Measurements from ENCODE around the gene PTGDR. TPM values are rescaled to one million over a fixed set of nuclear protein-coding genes. Genes with fewer than 3 reads are reported as not detected.

Gene PTGDR
- total and polyA plus RNA-seq, 9 of the 15 experiments (the other 6 are each of a cell fraction or from before 2014, with no cell fraction given), result not detected

DNA sequence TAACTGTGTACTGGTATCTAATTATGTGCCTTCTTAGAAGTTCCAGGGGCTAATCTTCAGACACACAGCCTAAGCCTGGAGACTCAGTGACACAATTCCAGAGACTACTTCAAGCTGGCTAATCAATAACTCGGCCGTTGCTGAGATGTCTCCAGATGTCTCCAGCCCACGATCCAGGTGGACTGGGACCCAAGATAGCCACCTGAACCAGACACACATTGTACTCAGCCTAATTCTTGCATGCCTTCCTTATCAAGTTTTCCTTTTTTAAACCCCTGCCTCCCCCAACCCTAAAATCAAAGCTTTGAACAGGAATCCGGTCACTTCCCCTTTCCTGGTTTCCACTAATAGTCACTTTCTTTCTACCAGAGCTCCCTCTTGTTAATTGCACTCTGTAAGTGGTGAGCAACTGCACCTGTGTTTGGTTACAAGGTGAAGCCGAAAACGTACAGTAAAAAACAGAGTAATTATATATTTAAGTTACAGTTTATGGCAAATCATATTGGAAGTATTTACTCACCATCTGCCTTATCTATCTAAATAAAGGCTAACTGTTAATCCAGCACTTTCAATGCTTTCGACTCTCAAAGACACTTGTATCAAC is 39.8 kb upstream of the PTGDR start (continued):
- no peak for TF ChIP-seq THRA (IDR thresholded peaks at IDR 0.05)
- TF ChIP-seq ZNF165 (CRISPR knock-in tag; IDR thresholded peaks at IDR 0.05; ENCODE audit: borderline replicate concordance), result no peak
- no peak for TF ChIP-seq ZC3H8 (IDR thresholded peaks at IDR 0.05)
- TF ChIP-seq POLR2H (tag; IDR thresholded peaks at IDR 0.05; ENCODE audit: low read depth), result no peak
- TF ChIP-seq SP2 (IDR thresholded peaks at IDR 0.05; ENCODE audit: extremely low read depth, low read depth, low read length, poor library complexity, severe bottlenecking), result no peak
- TF ChIP-seq EP400 (IDR thresholded peaks at IDR 0.05), result no peak

DNA sequence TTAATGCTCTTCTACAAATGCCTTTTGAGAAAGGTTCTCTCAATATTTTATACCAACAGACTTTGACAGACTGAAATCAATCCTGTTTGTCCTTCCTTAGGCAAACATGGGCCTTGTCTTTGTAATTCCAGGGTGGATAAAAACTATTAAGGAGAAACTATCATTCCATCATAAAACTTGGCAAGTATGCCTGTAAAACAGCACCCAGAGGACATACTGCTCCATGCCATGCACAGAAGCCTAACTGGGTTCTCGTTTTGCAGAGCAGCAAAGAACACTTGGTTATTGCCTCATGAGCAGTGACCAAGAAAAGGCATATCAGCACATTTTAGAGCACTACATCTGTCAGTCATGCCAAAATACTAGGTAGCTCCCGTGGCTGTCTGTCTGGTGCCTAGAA is 33.8 kb upstream of the PTGDR start:
- Histone ChIP-seq H3K4me1 (replicated peaks in 1 of 2; ENCODE audit: control insufficient read depth in 2 of 2, insufficient read depth in 2 of 2, low read length in 2 of 2) (no peaks in the 10 kb centered on the region), H3K9ac (ENCODE audit: insufficient read depth in 1 of 2, low read depth in 2 of 2, low read length in 2 of 2) (no peak overlapping the region), H3K36me3 (ENCODE audit: control insufficient read depth, insufficient read depth, low read length) (no peaks in the 10 kb centered on the region), H3K79me2 (ENCODE audit: control insufficient read depth, insufficient read depth, low read length) (no peaks in the 10 kb centered on the region), H4K20me1 (replicated peaks; ENCODE audit: control insufficient read depth, insufficient read depth, low read length) (no peaks in the 10 kb centered on the region), H3K27ac (ENCODE audit: extremely low read depth, low read depth, low read length) (no peak overlapping the region), H2AFZ (ENCODE audit: low read depth, low read length) (no peak overlapping the region), H3K27me3 (ENCODE audit: control insufficient read depth in 2 of 2, insufficient read depth in 2 of 2, low read length in 2 of 2) (no peaks in the 10 kb centered on the region), H3K9me1 (ENCODE audit: control insufficient read depth, insufficient read depth, low read length) (no peaks in the 10 kb centered on the region), H3K4me2 (ENCODE audit: insufficient read depth, low read length) (no peak overlapping the region), H3K9me3 (replicated peaks; ENCODE audit: control insufficient read depth, insufficient read depth, low read depth, low read length) (no peaks in the 10 kb centered on the region), H3K4me3 (no peak overlapping the region)
- no peak for ATAC-seq
- no TSS peak for BruUV-seq (replicated peaks)
- no peak for FAIRE-seq
- ChIA-PET CTCF (ENCODE audit: low intra/inter-chr PET ratio) (no interaction called here), POLR2A (no interaction called here)
- 0% methylated on average over 2 of the region's 2 CpGs for WGBS (ENCODE audit: insufficient coverage, low coverage, missing lambda C conversion rate)
- in situ Hi-C loops (cut with MboI), result no loop called here
- TF ChIP-seq ZFP30 (CRISPR knock-in tag; IDR thresholded peaks at IDR 0.05; ENCODE audit: borderline replicate concordance) (no peak), HDAC2 (IDR thresholded peaks at IDR 0.05) (no peak), ZNF133 (CRISPR knock-in tag; IDR thresholded peaks at IDR 0.05) (no peak), TCF3 (CRISPR knock-in tag; IDR thresholded peaks at IDR 0.05) (no peak), STAT5A (IDR thresholded peaks at IDR 0.05; ENCODE audit: borderline replicate concordance, low read length) (no peak)
- DNase-seq (ENCODE audit: extremely low read depth in 1 of 4, low spot score in 3 of 4), result no peak
- intact Hi-C loops (cut with micrococcal nuclease), result no loop called here
